HCT116 (cell line): ENCODE data around the gene DIDO1. TPM values are rescaled to one million over a fixed set of nuclear protein-coding genes. Genes with fewer than 3 reads are reported as not detected.
A peak's percentile ranks its signal among the peaks of the same experiment; 100 is the strongest.

Experiments used
- ATAC-seq: fragments of 200-7000 bp; cut with Tn5 transposase; 2 replicates; pipeline ENCODE4 v1.9.1; 2020; ENCODE audit warnings: mild to moderate bottlenecking, moderate library complexity
- BruUV-seq: library from RNA; stranded (reverse); fragments of 400-500 nt; replicated peaks from 2 replicates; lab custom pipeline; 2021; lab: Mats Ljungman, UMichigan
- CTCF ChIA-PET: fragments of 300-600 bp; sonication (Branson Sonifier 250); formaldehyde crosslinking; loops from one replicate; lab custom pipeline; 2021; ENCODE audit warnings: antibody characterized with exemption; lab: Charles Lee
- POLR2A ChIA-PET: fragments of 300-600, 350-600 bp; sonication (Branson Sonifier 250); formaldehyde crosslinking; loops from one replicate; lab custom pipeline; 2021; ENCODE audit warnings: antibody characterized with exemption; lab: Charles Lee
- RAD21 ChIA-PET, 2 experiments: fragments of 300-600 bp; sonication (Branson Sonifier 250); formaldehyde crosslinking; loops; one replicate each; lab custom pipeline; 2023; ENCODE audit warnings: low total read pairs in 2 of 2; ENCODE audit not compliant: uncharacterized antibody in 2 of 2, unreplicated experiment in 2 of 2, low non-redundant PET in 1 of 2; lab: Charles Lee
- DNase-seq: peaks from one replicate; pipeline ENCODE4 v3.0.0-alpha.2; 2010; ENCODE audit warnings: low read depth, low spot score
- H2AFZ ChIP-seq: fragments of 200-600 bp; shearing (Covaris generic), sonication (generic); 2 replicates; pipeline ENCODE4 v1.6.1; 2017; ENCODE audit warnings: low read depth, mixed run types, mixed read lengths, antibody characterized with exemption, low read length; ENCODE audit not compliant: poor library complexity, severe bottlenecking
- H3K27ac ChIP-seq: 2 replicates; pipeline ENCODE4 v1.5.1; 2012; ENCODE audit warnings: low read depth, low read length
- H3K27me3 ChIP-seq: fragments of 200-600 bp; sonication (generic); 2 replicates; pipeline ENCODE4 v1.6.1; 2016; ENCODE audit warnings: mixed run types, low read length, mixed read lengths; ENCODE audit not compliant: insufficient read depth
- H3K36me3 ChIP-seq, 2 experiments: fragments of 200-500 bp in 1 of 2; fragments of 200-600 bp in 1 of 2; sonication (Bioruptor generic) in 1 of 2; sonication (generic) in 1 of 2; 2 replicates each; pipeline versions ENCODE4 v1.5.1 to v1.6.1; 2014 to 2016; ENCODE audit warnings: low read length in 2 of 2, inconsistent platforms in 1 of 2, mixed read lengths in 1 of 2, mixed run types in 1 of 2; ENCODE audit not compliant: insufficient read depth in 2 of 2, control insufficient read depth in 1 of 2
- H3K4me1 ChIP-seq, 2 experiments: fragments of 200-600 bp in 1 of 2; sonication (generic) in 1 of 2; 2 replicates each; pipeline versions ENCODE4 v1.5.1 to v1.6.1; 2012 to 2017; ENCODE audit warnings: low read length in 2 of 2, inconsistent platforms in 1 of 2, mild to moderate bottlenecking in 1 of 2, mixed read lengths in 1 of 2, mixed run types in 1 of 2, moderate library complexity in 1 of 2; ENCODE audit not compliant: insufficient read depth in 2 of 2, control insufficient read depth in 1 of 2
- H3K4me2 ChIP-seq: fragments of 200-600 bp; sonication (generic); 2 replicates; pipeline ENCODE4 v1.6.1; 2017; ENCODE audit warnings: mixed run types, low read length, mixed read lengths
- H3K4me3 ChIP-seq, 2 experiments: fragments of 200-600 bp in 1 of 2; sonication (generic) in 1 of 2; replicated peaks in 1 of 2; 2 replicates each; pipeline ENCODE4 v1.5.1; 2011 to 2016; ENCODE audit warnings: low read length in 2 of 2, control low read depth in 1 of 2, low read depth in 1 of 2, mild to moderate bottlenecking in 1 of 2, mixed read lengths in 1 of 2, mixed run types in 1 of 2
- H3K79me2 ChIP-seq: fragments of 200-600 bp; sonication (generic); 2 replicates; pipeline ENCODE4 v1.6.1; 2017; ENCODE audit warnings: mild to moderate bottlenecking, mixed run types, low read length, moderate library complexity, mixed read lengths; ENCODE audit not compliant: insufficient read depth
- H3K9ac ChIP-seq: fragments of 200-600 bp; sonication (generic); 2 replicates; pipeline ENCODE4 v1.6.1; 2016; ENCODE audit warnings: low read length, mixed read lengths
- H3K9me2 ChIP-seq: fragments of 200-600 bp; sonication (generic), shearing (Covaris generic); 2 replicates; pipeline ENCODE4 v1.6.1; 2017; ENCODE audit warnings: mixed run types, mild to moderate bottlenecking, moderate library complexity; ENCODE audit not compliant: insufficient read depth
- H3K9me3 ChIP-seq, 2 experiments: fragments of 200-500 bp in 1 of 2; fragments of 200-600 bp in 1 of 2; sonication (Bioruptor generic) in 1 of 2; sonication (generic) in 1 of 2; 2 replicates each; pipeline ENCODE4 v1.6.1; 2014 to 2017; ENCODE audit warnings: low read length in 2 of 2, mixed read lengths in 2 of 2, inconsistent platforms in 1 of 2, low read depth in 1 of 2, mild to moderate bottlenecking in 1 of 2, mixed run types in 1 of 2, moderate library complexity in 1 of 2; ENCODE audit not compliant: control insufficient read depth in 1 of 2, insufficient read depth in 1 of 2
- H4K20me1 ChIP-seq: fragments of 200-600 bp; sonication (generic), shearing (Covaris generic); 2 replicates; pipeline ENCODE4 v1.6.1; 2017; ENCODE audit warnings: mixed run types, mild to moderate bottlenecking, moderate library complexity; ENCODE audit not compliant: insufficient read depth
- POLR2AphosphoS5 ChIP-seq: IDR thresholded peaks from 2 replicates; pipeline ENCODE4 v1.6.1; 2011; ENCODE audit warnings: mild to moderate bottlenecking, low read depth, low read length, moderate library complexity
- SP1 ChIP-seq: IDR thresholded peaks from 2 replicates; pipeline ENCODE4 v1.6.1; 2012; ENCODE audit warnings: low read depth
- TCF7L2 ChIP-seq: IDR thresholded peaks from 2 replicates; pipeline ENCODE4 v1.7.0; 2011; ENCODE audit warnings: borderline replicate concordance, inconsistent platforms; ENCODE audit not compliant: insufficient read depth, insufficient read length; ENCODE audit errors: extremely low read depth
- intact Hi-C: fragments of 100-400 bp; cut with micrococcal nuclease; formaldehyde crosslinking; loops from 2 replicates; pipeline ENCODE4 v1.10.0; 2022
- total RNA-seq: library from RNA; stranded (reverse); gene quantifications from one replicate; pipeline ENCODE4 v1.2.1, GENCODE V29; 2021; ENCODE audit not compliant: unreplicated experiment
- TF ChIP-seq, protein P1 (sequence below): IDR thresholded peaks from 2 replicates; pipeline ENCODE4 v1.6.1; 2012
- TF ChIP-seq, protein P2 (sequence below), 3 experiments: fragments of 200-600 bp in 1 of 3; sonication (generic) in 1 of 3; IDR thresholded peaks in 2 of 3; conservative IDR thresholded peaks in 1 of 3; 2 replicates each; pipeline ENCODE4 v1.5.1; 2012 to 2017; ENCODE audit warnings: low read depth in 2 of 3, low read length in 2 of 3, antibody characterized with exemption in 1 of 3, borderline replicate concordance in 1 of 3, control low read depth in 1 of 3, mild to moderate bottlenecking in 1 of 3, mixed read lengths in 1 of 3, mixed run types in 1 of 3, moderate library complexity in 1 of 3; ENCODE audit not compliant: insufficient read depth in 1 of 3

Gene DIDO1
- total RNA-seq, 1 experiment from 2014 or later: 41.4 TPM

DNA sequence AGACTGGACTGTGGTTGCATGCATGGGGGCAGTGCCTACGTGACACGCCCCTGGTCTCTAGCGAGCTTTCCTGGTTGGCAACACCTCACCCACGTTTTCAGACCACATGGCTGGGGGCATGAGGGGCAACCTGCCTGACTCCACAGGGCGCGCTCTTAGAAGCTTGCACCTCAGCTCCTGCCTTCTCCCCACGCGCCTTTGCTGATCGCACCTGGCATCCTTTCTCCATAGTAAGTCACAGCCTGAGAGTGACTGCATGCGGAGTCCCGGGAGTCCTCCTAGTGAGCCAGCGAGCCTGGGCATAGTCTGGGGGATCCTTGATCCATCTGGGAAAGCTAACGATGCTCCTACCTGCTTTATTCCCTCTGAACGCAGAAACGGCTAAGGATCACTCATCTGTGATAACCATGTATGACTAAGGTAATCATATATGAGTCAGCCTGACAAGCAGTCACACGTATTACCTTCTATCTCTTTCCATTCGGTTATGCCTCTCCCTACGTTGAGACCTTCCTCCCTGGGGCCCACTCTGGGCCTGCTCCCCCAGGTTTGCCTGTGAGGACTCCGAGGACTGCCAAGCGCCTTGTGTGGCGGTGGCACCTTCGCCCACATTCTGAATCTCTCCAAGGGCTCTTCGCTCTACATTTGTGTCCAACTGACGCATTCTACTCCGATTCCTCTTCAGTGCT is 69.2 kb downstream of the DIDO1 start:
- ATAC-seq (no peak), DNase-seq (no peak)
- intact Hi-C loops: no loop called here
- TF ChIP-seq POLR2AphosphoS5 (0 out of 2 replicates have a peak, but pooled peaks have one; percentile 18), SP1 (no peak), TCF7L2 (no peak)
- TF ChIP-seq, protein P1, sequence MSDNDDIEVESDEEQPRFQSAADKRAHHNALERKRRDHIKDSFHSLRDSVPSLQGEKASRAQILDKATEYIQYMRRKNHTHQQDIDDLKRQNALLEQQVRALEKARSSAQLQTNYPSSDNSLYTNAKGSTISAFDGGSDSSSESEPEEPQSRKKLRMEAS: no peak
- TF ChIP-seq, protein P2, sequence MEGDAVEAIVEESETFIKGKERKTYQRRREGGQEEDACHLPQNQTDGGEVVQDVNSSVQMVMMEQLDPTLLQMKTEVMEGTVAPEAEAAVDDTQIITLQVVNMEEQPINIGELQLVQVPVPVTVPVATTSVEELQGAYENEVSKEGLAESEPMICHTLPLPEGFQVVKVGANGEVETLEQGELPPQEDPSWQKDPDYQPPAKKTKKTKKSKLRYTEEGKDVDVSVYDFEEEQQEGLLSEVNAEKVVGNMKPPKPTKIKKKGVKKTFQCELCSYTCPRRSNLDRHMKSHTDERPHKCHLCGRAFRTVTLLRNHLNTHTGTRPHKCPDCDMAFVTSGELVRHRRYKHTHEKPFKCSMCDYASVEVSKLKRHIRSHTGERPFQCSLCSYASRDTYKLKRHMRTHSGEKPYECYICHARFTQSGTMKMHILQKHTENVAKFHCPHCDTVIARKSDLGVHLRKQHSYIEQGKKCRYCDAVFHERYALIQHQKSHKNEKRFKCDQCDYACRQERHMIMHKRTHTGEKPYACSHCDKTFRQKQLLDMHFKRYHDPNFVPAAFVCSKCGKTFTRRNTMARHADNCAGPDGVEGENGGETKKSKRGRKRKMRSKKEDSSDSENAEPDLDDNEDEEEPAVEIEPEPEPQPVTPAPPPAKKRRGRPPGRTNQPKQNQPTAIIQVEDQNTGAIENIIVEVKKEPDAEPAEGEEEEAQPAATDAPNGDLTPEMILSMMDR (IDR thresholded peaks at IDR 0.05 in 2 of 3, conservative IDR thresholded peaks at IDR 0.05 in 1 of 3; ENCODE audit: borderline replicate concordance in 1 of 3, insufficient read depth in 1 of 3, low read depth in 2 of 3, low read length in 2 of 3): no peak
- Histone ChIP-seq H3K9me2 (no peaks in the 10 kb centered on the region), H3K4me1 (peaks cover 7 to 14% of the 10 kb centered on the region in 2 experiments; a peak in 3 of 4 replicates), H3K36me3 (peaks cover 16 to 40% of the 10 kb centered on the region in 2 experiments; a peak in 3 of 4 replicates), H4K20me1 (peaks cover 9% of the 10 kb centered on the region; the same call in 1 of the 2 replicates), H3K4me3 (no peak overlapping the region), H2AFZ (no peak overlapping the region), H3K27ac (no peak overlapping the region), H3K9me3 (no peaks in the 10 kb centered on the region), H3K27me3 (no peaks in the 10 kb centered on the region), H3K4me2 (no peak overlapping the region), H3K9ac (no peak overlapping the region), H3K79me2 (peaks cover 34% of the 10 kb centered on the region)
- BruUV-seq: no TSS peak
- RAD21 ChIA-PET: no interaction called here
- CTCF ChIA-PET: interaction anchor here (1.0 kb wide), 1 partner anchor 10 kb away, joined by 4 read pairs; no protein-coding TSS in a partner anchor
- POLR2A ChIA-PET: no interaction called here
